C4-2B (cell line): ENCODE results near the gene OR6Q1.

ENCODE experiments used
- CTCF ChIP-seq: fragments of 450-650 bp; conservative IDR thresholded peaks from 2 replicates; pipeline ENCODE4 v1.5.1; 2017; ENCODE audit warnings: mild to moderate bottlenecking
- ZFX ChIP-seq: fragments of 450-650 bp; IDR thresholded peaks from 2 replicates; pipeline ENCODE4 v1.6.1; 2017

- TF ChIP-seq CTCF: no peak
- no peak for TF ChIP-seq ZFX
Observed at GRCh38 chr11:58003591-58003990, 27.2 kb upstream of the OR6Q1 start.
